Mucosa of gallbladder (tissue), 1 donor: ENCODE measurements around the gene MAN1A2. TPM values are rescaled to one million over a fixed set of nuclear protein-coding genes. Genes with fewer than 3 reads are reported as not detected.

ENCODE experiments used
- DNase-seq: peaks from one replicate; pipeline ENCODE4 v3.0.0-alpha.2; 2020; ENCODE audit warnings: low spot score
- total RNA-seq: library from RNA; stranded (reverse); gene quantifications from one replicate; pipeline ENCODE4 v1.2.1, GENCODE V29; 2021
- donor health status: DM: no; HTN: no; CAD: no.

Gene MAN1A2
- total RNA-seq, 1 donor from 2014 or later: 51.3 TPM

DNA sequence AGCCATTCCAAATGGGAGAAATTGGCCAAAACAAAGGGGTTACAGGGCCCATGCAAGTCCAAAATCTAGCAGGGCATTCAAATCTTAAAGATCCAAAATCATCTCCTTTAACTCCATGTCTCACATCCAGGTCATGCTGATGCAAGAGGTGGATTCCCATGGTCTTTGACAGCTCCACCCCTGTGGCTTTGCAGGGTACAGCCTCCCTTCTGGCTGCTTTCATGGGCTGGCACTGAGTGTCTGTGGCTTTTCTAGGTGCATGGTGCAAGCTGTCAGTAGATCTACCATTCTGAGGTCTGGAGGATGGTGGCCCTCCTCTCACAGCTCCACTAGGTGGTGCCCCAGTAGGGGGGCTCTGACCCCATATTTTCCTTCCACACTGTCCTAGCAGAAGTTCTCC lies 191.2 kb downstream of the MAN1A2 start:
- peak; percentile 7 for DNase-seq

DNA sequence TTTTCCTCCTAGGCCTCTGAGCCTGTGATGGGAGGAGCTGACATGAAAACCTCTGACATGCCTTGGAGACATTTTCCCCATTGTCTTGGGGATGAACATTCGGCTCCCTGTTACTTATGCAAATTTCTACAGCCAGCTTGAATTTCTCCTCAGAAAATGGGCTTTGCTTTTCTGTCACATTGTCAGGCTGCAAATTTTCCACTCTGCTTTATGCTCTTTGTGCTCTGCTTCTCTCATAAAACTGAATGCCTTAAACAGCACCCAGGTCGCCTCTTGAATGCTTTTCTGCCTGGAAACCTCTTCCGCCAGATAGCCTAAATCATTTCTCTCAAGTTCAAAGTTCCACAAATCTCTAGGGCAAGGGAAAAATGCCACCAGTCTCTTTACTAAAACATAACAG lies 191.9 kb downstream of the MAN1A2 start:
- peak; percentile 1 for DNase-seq

DNA sequence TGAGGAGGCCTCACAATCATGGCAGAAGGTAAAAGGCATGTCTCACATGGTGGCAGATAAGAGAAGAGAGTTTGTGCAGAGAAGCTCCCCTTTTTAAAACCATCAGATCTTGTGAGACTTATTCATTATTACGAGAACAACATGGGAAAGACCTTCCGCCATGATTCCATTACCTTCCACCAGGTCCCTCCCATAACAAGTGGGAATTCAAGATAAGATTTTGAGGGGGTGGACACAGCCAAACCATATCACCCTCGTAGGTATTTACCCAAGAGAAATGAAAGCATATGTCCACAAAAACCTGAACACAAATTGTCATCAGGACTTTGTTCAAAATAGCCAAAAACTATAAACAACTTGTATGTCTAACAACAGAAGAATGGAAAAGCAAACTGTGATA lies 192.7 kb downstream of the MAN1A2 start:
- DNase-seq: no peak

DNA sequence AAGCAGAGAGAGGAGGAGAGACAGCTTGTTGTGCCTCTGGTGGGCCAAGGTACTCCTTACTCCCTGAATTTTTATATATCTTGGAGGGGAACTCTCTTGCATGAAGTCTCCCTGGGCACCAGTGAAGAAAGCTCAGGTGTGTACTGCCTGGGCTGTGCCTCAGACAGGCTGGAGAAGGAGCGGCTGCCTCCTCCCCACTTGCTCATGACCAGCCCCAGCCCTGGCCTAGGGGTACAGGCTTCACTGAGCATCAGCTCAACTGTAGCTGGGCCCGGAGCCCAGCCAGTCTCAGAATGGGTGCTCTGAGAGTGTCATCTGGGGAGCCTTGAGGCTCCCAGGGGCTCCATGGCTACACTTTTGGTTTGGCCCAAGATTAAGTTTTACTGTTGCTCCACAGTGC lies 193.8 kb downstream of the MAN1A2 start:
- no peak for DNase-seq

DNA sequence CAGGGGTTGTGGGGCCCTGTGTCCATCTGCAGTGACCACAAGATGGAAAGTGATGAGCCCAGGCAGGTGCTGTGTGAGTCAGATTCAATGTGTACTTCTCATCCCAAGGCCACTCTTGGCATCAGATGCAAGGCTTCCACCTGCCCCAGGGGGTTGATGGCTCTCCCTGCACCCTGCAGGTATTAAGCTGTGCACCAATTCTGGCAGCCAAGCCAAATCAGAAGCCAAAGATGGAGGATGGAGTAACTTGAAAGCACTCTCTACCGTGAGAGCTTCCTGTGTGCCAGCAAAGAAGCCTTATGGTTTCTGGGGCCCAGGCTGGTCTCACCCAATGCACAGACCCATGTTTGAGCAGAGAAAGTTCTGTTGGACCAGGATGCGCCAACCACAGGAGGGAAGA lies 194.3 kb downstream of the MAN1A2 start:
- no peak for DNase-seq

DNA sequence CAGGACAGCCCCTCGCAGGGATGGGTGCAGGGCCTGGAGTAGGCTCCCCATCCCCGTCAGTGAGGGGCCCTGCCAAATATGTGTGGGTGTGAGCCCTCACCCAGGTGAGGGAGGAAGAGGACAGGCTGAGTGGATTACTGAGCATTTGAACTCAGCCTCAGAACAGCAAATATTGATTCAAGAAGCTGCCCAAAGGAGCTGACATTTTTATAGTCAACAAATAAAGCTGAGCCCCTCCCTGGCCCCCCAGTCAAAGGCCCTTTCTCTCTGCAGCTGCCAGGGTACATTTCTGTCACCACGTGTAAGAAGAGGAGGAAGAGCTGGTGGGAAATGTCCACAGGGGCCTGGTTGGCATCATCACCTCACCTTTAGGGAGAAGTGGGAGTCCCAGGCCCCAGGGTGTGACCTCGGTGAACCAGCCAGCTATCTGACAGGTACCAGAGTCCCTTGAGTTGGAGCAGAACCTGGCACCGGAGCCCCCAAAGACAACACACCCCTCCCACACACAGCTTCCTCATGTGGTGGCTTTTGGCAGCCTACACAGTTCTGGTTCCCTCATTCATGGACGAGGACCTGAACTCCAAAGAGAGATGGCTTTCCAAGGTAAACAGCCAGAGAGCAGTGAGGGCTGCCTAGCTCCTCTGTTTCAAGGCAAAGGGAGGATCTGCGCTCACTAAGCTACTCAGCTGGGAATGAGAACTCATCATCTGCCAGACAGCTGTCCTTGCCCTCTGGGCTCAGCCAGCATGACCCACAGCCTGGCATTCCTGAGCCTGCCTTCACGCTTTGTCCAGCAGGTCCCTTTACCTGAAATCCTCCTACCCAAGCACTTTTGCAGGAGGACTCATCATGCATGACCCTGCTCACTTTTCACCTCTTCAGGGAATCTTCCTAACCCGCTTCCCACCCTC lies 195.6 kb downstream of the MAN1A2 start:
- peak; percentile 10 for DNase-seq

DNA sequence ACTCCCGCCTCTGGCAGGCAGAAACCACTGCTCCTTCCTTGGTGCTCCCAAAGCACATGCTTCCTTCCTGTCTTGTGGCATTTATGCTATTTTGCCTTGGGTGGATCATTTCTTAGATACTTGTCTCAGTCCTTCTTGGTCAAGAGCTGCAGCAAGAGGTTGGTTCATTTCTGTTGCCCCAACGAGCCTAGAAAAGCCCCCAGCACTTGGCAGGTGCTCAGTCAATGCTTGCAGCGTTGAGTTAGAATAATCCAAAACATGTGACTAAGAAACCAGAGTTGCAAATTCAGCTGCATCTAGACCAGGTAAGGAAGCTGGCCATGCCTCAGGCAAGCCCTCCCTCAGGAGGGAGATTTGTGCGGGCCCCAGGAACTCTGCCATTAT lies 196.2 kb downstream of the MAN1A2 start:
- DNase-seq: no peak

DNA sequence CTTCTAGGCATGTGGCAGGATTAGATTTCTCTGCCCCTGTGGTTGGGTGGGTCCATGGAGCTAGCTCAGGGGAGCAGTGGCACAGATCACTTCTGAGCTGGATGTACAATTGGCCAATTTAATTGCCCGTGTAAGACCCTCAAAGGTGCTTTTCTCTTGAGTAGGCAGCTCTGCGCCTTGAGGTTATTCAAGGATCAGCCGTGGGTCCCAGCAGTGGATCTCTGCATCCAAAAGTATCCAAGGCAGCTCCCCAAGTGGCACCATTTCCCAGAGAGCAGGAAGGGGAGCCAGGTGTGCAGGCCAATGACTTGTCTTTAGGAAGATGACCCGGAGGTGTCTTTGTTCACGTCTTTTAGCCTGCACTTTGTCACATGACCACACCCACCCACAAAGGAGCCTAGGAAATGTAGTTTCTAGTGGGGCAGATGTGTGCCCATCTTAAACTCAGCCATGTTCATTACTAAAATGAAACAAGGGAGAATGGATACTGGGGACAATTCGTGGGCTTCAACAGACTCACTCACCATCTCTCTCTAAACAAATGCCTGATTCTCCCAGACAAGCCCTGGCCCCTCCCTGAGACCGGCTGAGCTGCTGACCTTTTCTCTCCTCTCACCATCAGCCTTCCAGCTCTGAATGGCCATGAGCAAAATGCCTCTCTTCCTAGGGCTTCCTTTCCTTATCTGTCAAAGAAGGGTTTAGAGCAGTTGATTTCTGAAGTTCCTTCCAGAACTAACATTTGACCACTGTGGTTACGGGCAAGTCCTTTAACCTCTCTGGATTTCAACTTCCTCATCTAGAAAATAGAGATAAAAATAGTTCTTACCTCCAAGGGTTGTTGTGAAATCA lies 197.2 kb downstream of the MAN1A2 start:
- peak; percentile 9 for DNase-seq

DNA sequence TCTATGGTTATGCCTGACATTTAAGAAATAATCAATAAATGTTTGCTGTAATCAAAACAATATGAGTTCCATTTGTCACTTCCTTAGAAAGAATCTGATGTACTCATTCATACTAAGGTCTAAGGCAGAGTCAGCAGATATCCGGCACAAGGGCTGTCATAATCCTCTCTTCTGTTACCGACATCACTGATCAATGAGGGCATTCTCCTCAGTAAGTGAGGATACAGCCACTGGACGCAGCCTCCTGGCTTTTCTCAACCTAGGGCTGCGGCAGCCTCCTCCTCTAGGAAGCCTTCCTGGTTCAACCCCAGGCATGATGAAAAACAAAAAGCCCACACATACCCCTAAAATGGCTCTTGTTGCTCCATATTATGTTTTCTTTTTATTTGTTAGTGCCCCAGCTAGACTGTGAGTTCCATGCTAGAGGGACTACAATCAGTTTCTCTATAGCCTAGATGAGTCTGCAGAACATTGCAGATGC lies 197.9 kb downstream of the MAN1A2 start:
- peak; percentile 10 for DNase-seq

DNA sequence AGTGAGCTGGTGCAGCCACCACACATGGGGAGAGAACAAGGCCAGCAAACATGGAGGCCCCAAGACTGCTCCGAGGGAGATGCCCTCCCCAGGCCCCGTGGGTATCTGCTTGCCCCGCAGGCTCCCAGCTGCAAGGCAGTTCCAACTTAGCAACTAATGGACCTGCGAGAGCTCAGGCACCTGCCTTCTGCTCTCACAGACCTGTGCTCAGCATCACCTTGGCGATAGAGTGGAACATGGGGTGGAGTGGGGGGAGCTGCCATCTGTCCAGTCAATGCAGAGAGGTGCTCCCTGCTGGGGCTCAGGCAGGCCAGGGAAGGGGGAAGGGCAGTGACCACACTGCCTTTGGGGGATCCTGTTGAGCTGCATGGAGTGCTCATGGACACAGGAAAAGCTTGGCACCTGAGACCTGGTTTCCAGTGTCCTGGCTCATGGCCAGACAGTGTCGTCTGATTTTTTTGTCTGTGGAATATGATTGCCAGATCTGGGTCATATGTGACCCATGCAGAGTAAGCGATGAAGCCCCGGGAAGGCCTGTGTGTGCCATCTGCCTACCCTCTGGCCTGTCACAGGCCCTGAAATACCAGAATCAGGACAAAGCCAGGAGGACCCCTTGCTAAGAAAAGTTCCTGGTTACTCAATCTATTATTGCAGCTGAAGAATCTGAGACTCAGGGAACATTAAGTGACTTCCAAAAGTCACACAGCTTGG lies 198.7 kb downstream of the MAN1A2 start:
- DNase-seq: peak; percentile 7

DNA sequence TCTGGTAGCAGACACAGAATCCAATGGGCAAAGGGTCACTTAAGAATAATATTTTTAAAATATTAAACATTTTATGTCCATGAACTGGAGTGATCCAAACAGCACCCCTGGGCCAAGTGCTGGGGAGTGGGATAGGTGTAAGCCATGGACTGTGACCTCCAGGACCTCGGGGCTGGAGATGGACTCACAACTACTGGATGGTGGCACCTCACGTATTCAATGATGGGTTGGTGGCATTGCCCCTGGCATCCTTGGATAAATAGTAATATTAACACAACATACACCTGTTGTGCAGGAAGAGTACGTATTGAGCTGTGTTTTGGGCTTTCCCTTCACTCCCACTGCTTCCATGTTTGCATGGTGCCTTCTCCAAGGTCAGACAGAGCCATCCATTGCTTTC lies 199.3 kb downstream of the MAN1A2 start:
- peak; percentile 5 for DNase-seq

DNA sequence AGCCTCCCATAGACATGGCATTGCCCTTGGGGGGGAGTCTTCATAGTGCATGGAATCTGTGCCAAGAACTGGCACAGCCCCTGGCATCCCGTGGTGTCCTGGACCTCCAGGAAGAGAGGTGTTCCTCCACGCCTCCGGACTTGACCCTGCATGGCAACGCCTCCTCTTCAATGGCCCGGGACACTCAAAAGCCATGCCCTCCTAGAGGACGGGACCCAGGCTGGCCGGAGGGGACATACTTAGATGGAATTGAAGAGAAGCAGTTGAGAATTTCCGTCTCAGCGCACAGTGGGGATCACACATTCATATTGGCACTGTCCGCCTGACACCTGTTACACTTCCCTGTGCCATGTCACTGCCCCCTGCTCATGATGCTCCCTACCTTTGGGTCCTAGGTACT lies 200.2 kb downstream of the MAN1A2 start:
- DNase-seq: peak; percentile 6

DNA sequence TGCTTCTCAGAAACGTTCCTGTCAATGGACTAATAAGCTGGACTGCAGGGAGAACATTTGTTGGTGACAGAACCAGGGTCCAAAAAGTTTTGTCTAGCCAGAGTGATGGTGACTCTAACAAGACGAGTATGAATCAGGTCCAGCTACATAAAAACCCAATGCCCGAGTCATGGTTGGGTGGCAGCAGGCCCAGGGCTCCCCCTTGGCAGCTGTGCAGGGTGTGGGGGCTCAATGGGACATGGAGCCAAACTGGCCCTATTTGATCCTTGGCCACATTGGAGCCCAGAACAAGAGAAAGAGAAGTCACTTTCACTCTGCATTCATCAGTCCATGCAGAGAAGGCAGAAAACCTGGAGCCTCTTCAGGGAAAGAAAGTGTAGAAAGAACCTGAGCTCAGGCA lies 200.7 kb downstream of the MAN1A2 start:
- peak; percentile 2 for DNase-seq

DNA sequence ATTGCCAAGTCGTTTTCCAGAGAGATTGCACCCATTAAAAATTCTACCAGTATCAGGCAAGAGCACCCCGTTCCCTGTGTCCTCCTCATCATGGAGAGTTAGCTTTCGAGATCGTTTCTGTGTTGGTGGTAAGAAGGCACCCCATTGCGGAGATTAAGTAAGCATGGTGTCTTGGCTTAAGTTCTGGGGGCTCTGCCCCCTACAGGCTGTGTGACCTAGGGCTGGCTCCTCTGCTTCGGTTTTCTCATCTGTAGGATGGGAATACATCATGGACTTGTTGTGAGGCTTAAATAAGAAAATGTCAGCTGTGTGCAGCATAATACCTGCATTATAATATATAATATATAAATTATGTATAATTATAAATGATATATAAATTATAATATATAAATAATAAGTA lies 201.8 kb downstream of the MAN1A2 start:
- DNase-seq: no peak

DNA sequence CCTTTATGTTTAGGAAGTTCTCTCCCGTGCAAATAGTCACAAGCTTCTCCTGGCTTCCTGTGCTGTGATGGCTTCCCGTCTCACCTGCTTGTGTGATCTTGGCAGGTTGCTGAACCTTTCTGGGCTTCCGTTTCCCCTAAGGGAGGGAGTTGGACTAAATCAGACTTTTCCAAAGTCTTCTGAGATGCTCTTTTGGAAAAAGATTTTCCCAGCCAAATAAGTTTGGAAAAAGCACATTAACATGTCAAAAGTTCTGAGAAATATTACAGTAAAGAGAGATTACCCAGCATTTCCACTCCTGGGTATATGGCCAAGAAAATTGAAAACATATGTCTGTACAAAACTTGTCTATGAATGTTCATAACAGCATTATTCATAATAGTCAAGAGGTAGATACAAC lies 202.6 kb downstream of the MAN1A2 start:
- no peak for DNase-seq

DNA sequence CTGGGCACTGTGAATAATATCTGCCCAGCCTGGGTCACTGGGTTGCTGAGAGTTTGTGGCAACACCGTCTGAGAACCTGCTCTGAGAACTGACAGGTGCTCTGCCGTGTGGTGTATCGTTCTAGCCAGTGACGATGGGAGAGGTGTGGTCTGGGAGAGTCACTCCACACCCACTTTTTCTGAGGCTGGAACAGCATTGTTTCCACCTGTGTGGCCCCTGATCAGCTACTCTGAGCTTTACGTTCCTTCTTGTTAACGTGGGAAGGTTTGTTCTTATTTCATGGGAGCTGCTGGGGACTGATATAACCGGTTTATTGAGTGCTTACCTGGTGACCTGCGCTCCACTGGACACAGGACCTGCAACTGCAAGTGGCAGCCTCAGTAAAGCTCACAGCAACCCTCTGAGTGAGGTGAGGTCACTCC lies 203.8 kb downstream of the MAN1A2 start:
- DNase-seq: peak; percentile 45

DNA sequence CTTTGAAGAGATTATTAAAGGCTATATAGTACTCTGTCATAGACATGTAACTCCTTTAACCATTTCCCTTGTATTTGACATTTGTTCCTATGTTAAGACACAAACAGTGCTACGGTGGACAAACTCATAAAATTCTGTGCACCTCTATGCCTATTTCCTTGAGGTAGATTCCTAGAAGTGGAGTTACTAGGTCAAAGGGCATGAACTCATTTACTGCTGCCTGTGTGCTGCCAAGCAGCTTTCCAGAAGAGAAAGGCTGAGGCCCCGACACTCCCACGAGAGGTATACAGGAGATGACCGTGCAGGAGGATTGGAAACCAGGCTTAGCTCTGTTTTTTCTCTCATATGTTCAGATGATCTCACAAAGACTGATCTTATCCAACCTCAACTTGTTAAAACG lies 204.2 kb downstream of the MAN1A2 start:
- no peak for DNase-seq

DNA sequence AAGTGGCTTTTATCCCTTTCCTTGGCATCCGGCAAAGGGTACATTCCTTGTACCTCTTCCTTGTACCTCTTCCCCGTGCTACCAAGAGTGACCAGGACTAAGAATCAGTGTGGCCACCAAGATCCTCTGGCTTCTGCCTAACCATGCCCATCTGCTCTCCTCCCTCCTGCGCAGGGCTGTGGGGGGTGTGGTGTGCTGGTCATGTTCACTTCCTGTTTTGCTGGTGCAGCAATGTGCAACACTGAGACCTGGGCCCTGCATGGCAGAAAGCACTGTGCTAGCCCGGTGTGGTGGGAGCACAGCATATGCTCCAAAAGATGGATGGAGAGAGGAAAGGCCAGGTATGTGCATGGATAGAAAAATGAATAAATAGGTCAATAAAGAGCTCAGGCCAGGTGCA lies 205.3 kb downstream of the MAN1A2 start:
- no peak for DNase-seq

DNA sequence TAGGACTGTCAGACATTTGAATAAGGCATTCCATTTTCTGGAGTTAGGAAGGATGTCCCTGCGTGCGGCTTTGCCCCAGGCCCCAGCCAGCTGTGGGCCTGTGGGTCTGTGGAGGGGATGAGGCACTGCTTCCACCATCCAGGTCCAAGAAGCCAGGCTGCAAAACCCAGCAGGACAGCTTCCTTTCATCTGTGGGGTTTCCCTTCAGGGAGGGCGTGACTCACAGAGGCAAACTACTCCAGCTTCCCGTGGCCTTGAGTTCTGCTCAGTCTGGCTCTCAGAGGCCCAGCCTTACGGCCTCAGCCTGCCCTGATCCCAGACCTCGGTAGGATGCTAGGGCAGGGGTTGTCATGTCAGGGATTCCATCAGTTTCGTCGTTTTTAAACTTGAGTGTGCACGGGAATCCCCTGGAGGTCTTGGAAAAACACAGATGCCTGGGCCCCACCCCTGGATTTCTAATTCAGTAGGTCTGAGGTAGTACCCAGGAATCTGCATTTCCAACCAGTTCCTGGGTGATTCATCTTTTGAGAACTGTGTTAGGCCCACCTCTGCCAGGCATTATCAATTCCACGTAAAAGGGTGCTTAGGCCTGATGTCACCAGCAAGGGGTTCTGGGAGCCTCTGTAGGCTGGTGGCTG lies 206.3 kb downstream of the MAN1A2 start:
- DNase-seq: no peak

DNA sequence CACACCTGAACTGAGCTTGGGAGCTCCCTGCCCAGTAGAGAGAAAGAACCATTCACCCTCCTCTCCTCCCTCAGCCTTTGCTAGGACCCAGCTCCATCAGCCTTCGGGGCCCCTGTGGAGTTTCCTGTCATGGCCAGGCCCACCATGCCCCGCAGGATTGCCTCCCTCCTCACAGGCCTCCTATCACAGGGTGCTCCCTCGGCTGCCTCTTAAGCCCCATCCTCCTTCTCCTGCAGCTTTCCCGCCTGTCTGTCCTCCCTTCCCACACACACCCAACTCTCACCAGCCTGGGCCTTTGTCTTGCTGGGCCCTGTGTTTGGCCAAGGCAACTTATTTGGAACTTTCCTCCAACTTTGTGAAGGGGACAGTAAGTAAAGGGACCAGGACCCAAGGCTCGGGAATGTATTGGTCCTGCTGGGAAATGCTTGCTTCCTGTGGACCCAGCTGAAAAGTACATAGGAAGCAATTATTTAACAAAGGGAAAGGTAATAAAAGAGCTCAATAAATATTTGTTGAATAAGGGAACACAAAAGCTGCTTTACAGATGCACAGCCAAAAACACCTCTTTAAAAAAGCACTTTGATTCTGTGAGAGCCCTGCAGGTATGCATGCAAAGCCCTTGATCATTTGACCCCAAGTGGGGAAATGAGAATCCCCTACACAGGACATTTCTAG lies 207.0 kb downstream of the MAN1A2 start:
- DNase-seq: no peak
